HepG2 (cell line): ENCODE data around the gene PML. TPM values are rescaled to one million over a fixed set of nuclear protein-coding genes. Genes with fewer than 3 reads are reported as not detected.

Source experiments
- AFF4 ChIP-seq: sonication (generic); formaldehyde crosslinking; IDR thresholded peaks from 2 replicates; pipeline ENCODE4 v1.4.0; 2020; ENCODE audit warnings: missing genetic modification reagents
- ELF4 ChIP-seq: sonication (generic); formaldehyde crosslinking; IDR thresholded peaks from 2 replicates; pipeline ENCODE4 v1.5.0; 2020; ENCODE audit warnings: missing genetic modification reagents, mild to moderate bottlenecking, moderate library complexity, borderline replicate concordance
- FOSL1 ChIP-seq: sonication (generic); formaldehyde crosslinking; IDR thresholded peaks from 2 replicates; pipeline ENCODE4 v1.9.0; 2021; ENCODE audit warnings: missing genetic modification reagents, borderline replicate concordance
- IRX3 ChIP-seq: sonication (generic); formaldehyde crosslinking; IDR thresholded peaks from 2 replicates; pipeline ENCODE4 v1.8.1; 2023; ENCODE audit warnings: mild to moderate bottlenecking, low read depth, missing genetic modification reagents, borderline replicate concordance
- ISL2 ChIP-seq: sonication (generic); formaldehyde crosslinking; IDR thresholded peaks from 2 replicates; pipeline ENCODE4 v1.5.0; 2020; ENCODE audit warnings: missing genetic modification reagents
- KAT2B ChIP-seq: fragments of 150-350 bp; IDR thresholded peaks from 2 replicates; pipeline ENCODE4 v1.6.1; 2014; ENCODE audit warnings: low read depth, low read length, borderline replicate concordance
- MED1 ChIP-seq: sonication (generic); formaldehyde crosslinking; IDR thresholded peaks from 2 replicates; pipeline ENCODE4 v1.4.0; 2020; ENCODE audit warnings: missing genetic modification reagents
- MTA3 ChIP-seq: sonication (generic); formaldehyde crosslinking; IDR thresholded peaks from 2 replicates; pipeline ENCODE4 v1.4.0; 2020; ENCODE audit warnings: missing genetic modification reagents
- RORA ChIP-seq: sonication (generic); formaldehyde crosslinking; IDR thresholded peaks from 2 replicates; pipeline ENCODE4 v1.5.0; 2020; ENCODE audit warnings: mild to moderate bottlenecking, missing genetic modification reagents, moderate library complexity
- TEF ChIP-seq: sonication (generic); formaldehyde crosslinking; IDR thresholded peaks from 2 replicates; pipeline ENCODE4 v1.5.0; 2020; ENCODE audit warnings: missing genetic modification reagents
- YY1 ChIP-seq: IDR thresholded peaks from 2 replicates; pipeline ENCODE4 v1.6.1; 2011; ENCODE audit warnings: low read length, low read depth, moderate library complexity, mild to moderate bottlenecking; ENCODE audit not compliant: insufficient read depth, insufficient replicate concordance
- ZBTB43 ChIP-seq: sonication (generic); formaldehyde crosslinking; conservative IDR thresholded peaks from 2 replicates; pipeline ENCODE4 v1.4.0; 2020; ENCODE audit warnings: missing genetic modification reagents
- ZNF10 ChIP-seq: sonication (generic); formaldehyde crosslinking; IDR thresholded peaks from 2 replicates; pipeline ENCODE4 v1.4.0; 2020; ENCODE audit warnings: mild to moderate bottlenecking, low read depth, missing genetic modification reagents, borderline replicate concordance
- ZNF251 ChIP-seq: sonication (generic); formaldehyde crosslinking; IDR thresholded peaks from 2 replicates; pipeline ENCODE4 v1.9.0; 2021; ENCODE audit warnings: mild to moderate bottlenecking, missing genetic modification reagents
- ZNF253 ChIP-seq: sonication (generic); formaldehyde crosslinking; IDR thresholded peaks from 2 replicates; pipeline ENCODE4 v1.8.0; 2022; ENCODE audit warnings: mild to moderate bottlenecking, missing genetic modification reagents, borderline replicate concordance
- ZNF546 ChIP-seq: sonication (generic); formaldehyde crosslinking; conservative IDR thresholded peaks from 2 replicates; pipeline ENCODE4 v1.8.1; 2023; ENCODE audit warnings: mild to moderate bottlenecking, missing genetic modification reagents
- ZNF607 ChIP-seq: sonication (generic); formaldehyde crosslinking; IDR thresholded peaks from 2 replicates; pipeline ENCODE4 v1.5.1; 2020; ENCODE audit warnings: missing genetic modification reagents, mild to moderate bottlenecking, borderline replicate concordance
- ZNF614 ChIP-seq: IDR thresholded peaks from 2 replicates; pipeline ENCODE4 v1.6.1; 2018; ENCODE audit warnings: missing biosample characterization, missing genetic modification reagents, inconsistent platforms, borderline replicate concordance
- polyA plus RNA-seq, 8 experiments: library from polyadenylated mRNA; depleted of rRNA in 3 of 8; stranded (reverse) in 7 of 8; unstranded in 1 of 8; fragments of >200 nt; fragmentation: Illumina TruSeq in 4 of 8; extraction: Trizol in 4 of 8; gene quantifications; 2 replicates each; pipeline versions ENCODE4 v1.2.1 to v1.2.3, GENCODE V29; 2011 to 2016; ENCODE audit warnings: low read depth in 4 of 8, missing spikeins in 1 of 8, mixed read lengths in 1 of 8; ENCODE audit not compliant: insufficient read depth in 1 of 8
- total RNA-seq, 5 experiments: library from RNA; depleted of rRNA; stranded (reverse); fragments of >200 nt; fragmentation: Illumina TruSeq; extraction: Trizol; gene quantifications; 2 replicates each; pipeline ENCODE4 v1.2.3, GENCODE V29; 2016; ENCODE audit warnings: low read depth in 1 of 5
- TF ChIP-seq, protein P1 (sequence below): sonication (generic); formaldehyde crosslinking; IDR thresholded peaks from 2 replicates; pipeline ENCODE4 v1.8.1; 2023; ENCODE audit warnings: mild to moderate bottlenecking, missing genetic modification reagents
- TF ChIP-seq, protein P2 (sequence below): sonication (generic); formaldehyde crosslinking; IDR thresholded peaks from 2 replicates; pipeline ENCODE4 v1.5.0; 2020; ENCODE audit warnings: missing genetic modification reagents, mild to moderate bottlenecking, borderline replicate concordance

The PML gene
- total and polyA plus RNA-seq, 2 of the 13 experiments (the other 11 are each of a cell fraction or from before 2014, with no cell fraction given): 2.9 to 3.9 TPM

DNA sequence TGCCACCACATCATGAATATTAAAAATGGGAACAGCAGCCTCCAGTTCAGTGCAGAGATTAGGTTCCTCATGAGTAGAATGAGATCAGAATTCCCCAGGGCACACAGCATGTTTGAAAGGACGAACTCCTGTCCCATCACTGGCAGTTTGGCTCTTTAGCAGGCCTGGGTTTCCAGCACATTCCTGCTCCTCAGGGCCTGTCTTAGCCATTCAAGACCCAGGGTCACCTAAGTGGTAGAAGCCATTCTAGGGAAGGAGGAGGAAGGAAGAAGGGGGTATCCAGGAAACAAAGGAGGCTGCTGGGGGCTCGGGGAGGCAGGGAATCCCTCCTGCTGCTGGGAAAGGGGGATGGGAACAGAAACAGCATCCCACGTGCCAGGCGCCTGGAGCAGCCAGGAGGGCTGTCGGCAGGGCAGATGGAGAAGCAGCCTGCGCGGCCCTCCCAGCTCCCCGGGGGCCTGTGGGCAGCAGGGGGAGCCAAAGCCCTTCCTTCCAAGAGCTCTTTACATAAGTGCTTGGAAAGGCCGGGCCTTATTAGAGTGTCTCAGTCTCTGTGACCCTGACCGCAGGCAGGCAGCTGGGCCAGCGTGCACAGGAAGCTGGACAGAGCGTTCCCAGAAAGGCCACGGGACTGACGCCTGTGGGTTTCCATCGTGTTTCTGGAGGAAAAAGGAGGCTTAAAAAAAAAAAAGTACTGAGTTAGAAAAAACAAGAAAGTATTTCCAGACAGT is 43.5 kb upstream of the PML start (continued):
- TF ChIP-seq ZNF614 (no peak), AFF4 (no peak), IRX3 (CRISPR knock-in tag) (no peak), ISL2 (CRISPR knock-in tag) (no peak), ZNF10 (CRISPR knock-in tag) (no peak), ELF4 (CRISPR knock-in tag) (no peak), ZNF607 (CRISPR knock-in tag) (no peak), MTA3 (CRISPR knock-in tag) (no peak), ZNF546 (CRISPR knock-in tag) (no peak), YY1 (no peak), RORA (no peak), FOSL1 (CRISPR knock-in tag) (no peak), KAT2B (no peak), ZNF253 (no peak), ZNF251 (CRISPR knock-in tag) (no peak), TEF (CRISPR knock-in tag) (peak; percentile 97), ZBTB43 (no peak), MED1 (CRISPR knock-in tag) (no peak)
- TF ChIP-seq, protein P1, sequence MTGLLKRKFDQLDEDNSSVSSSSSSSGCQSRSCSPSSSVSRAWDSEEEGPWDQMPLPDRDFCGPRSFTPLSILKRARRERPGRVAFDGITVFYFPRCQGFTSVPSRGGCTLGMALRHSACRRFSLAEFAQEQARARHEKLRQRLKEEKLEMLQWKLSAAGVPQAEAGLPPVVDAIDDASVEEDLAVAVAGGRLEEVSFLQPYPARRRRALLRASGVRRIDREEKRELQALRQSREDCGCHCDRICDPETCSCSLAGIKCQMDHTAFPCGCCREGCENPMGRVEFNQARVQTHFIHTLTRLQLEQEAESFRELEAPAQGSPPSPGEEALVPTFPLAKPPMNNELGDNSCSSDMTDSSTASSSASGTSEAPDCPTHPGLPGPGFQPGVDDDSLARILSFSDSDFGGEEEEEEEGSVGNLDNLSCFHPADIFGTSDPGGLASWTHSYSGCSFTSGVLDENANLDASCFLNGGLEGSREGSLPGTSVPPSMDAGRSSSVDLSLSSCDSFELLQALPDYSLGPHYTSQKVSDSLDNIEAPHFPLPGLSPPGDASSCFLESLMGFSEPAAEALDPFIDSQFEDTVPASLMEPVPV: no peak
- TF ChIP-seq, protein P2, sequence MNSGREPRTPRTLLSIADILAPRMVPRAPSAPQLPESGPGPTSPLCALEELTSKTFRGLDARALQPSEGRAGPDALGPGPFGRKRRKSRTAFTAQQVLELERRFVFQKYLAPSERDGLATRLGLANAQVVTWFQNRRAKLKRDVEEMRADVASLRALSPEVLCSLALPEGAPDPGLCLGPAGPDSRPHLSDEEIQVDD (CRISPR knock-in tag): no peak
